B cell (primary cell): ENCODE data around the gene PCDHGB2. TPM values are rescaled to one million over a fixed set of nuclear protein-coding genes. Genes with fewer than 3 reads are reported as not detected.

Experiments
- ATAC-seq: fragments of 200-7000 bp; cut with Tn5 transposase; one replicate; pipeline ENCODE4 v1.10.0; 2021; ENCODE audit warnings: low read depth, mild to moderate bottlenecking, moderate number of reproducible peaks, moderate library complexity
- CTCF ChIA-PET: fragments of 350-600 bp; sonication (Branson Sonifier 250); formaldehyde crosslinking; loops from one replicate; lab custom pipeline; 2021; ENCODE audit warnings: antibody characterized with exemption, inconsistent platforms; lab: Charles Lee
- POLR2A ChIA-PET: fragments of 350-600 bp; sonication (Branson Sonifier 250); formaldehyde crosslinking; loops from one replicate; lab custom pipeline; 2021; ENCODE audit warnings: antibody characterized with exemption; lab: Charles Lee
- DNase-seq: peaks from one replicate; pipeline ENCODE4 v3.0.0; 2013
- H2AFZ ChIP-seq: 2 replicates; pipeline ENCODE4 v1.6.1; 2012; ENCODE audit warnings: mild to moderate bottlenecking, low read depth, low read length; ENCODE audit not compliant: insufficient read depth, poor library complexity, severe bottlenecking
- H3K27ac ChIP-seq, 2 donors: 1 replicate in 1 of 2; 2 replicates in 1 of 2; pipeline ENCODE4 v1.5.1; 2012 to 2013; ENCODE audit warnings: low read length in 2 of 2, mild to moderate bottlenecking in 2 of 2, moderate library complexity in 1 of 2
- H3K27me3 ChIP-seq, 4 experiments: fragments of 200-600 bp in 1 of 4; sonication (generic) in 1 of 4; replicated peaks in 1 of 4; 1 replicate in 2 of 4; 2 replicates in 2 of 4; pipeline versions ENCODE4 v1.6.1 to v1.7.0; 2013 to 2016; ENCODE audit warnings: low read length in 3 of 4, mild to moderate bottlenecking in 2 of 4, mixed read lengths in 1 of 4, moderate library complexity in 1 of 4; ENCODE audit not compliant: insufficient read depth in 4 of 4, control insufficient read depth in 3 of 4; ENCODE audit errors: control extremely low read depth in 1 of 4
- H3K36me3 ChIP-seq, 2 experiments: replicated peaks in 1 of 2; 1 replicate in 1 of 2; 2 replicates in 1 of 2; pipeline versions ENCODE4 v1.6.1 to v1.7.1; 2013; ENCODE audit warnings: low read length in 1 of 2; ENCODE audit not compliant: insufficient read depth in 2 of 2, control insufficient read depth in 1 of 2; ENCODE audit errors: control extremely low read depth in 1 of 2, extremely low read depth in 1 of 2
- H3K4me1 ChIP-seq, 2 donors: fragments of 200-600 bp in 1 of 2; sonication (generic) in 1 of 2; 1 replicate in 1 of 2; 2 replicates in 1 of 2; pipeline versions ENCODE4 v1.5.1 to v1.6.1; 2013 to 2017; ENCODE audit warnings: low read length in 2 of 2; ENCODE audit not compliant: control insufficient read depth in 2 of 2, insufficient read depth in 2 of 2
- H3K4me2 ChIP-seq: replicated peaks from 2 replicates; pipeline ENCODE3; 2012; ENCODE audit warnings: mild to moderate bottlenecking, low read depth, low read length; ENCODE audit not compliant: poor library complexity, severe bottlenecking
- H3K4me3 ChIP-seq, 5 experiments: fragments of 200-600 bp in 1 of 5; sonication (generic) in 1 of 5; 1 replicate in 3 of 5; 2 replicates in 2 of 5; pipeline versions ENCODE4 v1.5.1 to v1.7.0; 2011 to 2016; ENCODE audit warnings: low read length in 4 of 5, mild to moderate bottlenecking in 4 of 5, low read depth in 2 of 5, control low read depth in 1 of 5, moderate library complexity in 1 of 5; ENCODE audit not compliant: insufficient read depth in 1 of 5; ENCODE audit errors: control extremely low read depth in 1 of 5, extremely low read depth in 1 of 5
- H3K79me2 ChIP-seq: fragments of 200-600 bp; sonication (generic); one replicate; pipeline ENCODE4 v1.6.0; 2016; ENCODE audit warnings: low read length; ENCODE audit not compliant: control insufficient read depth, insufficient read depth
- H3K9ac ChIP-seq: fragments of 200-600 bp; sonication (generic); 2 replicates; pipeline ENCODE4 v1.6.1; 2017; ENCODE audit warnings: mild to moderate bottlenecking, low read length, moderate library complexity
- H3K9me3 ChIP-seq, 3 donors: one replicate each; pipeline versions ENCODE4 v1.6.1 to v1.7.1; 2013; ENCODE audit warnings: low read length in 2 of 3; ENCODE audit not compliant: control insufficient read depth in 2 of 3, insufficient read depth in 1 of 3; ENCODE audit errors: control extremely low read depth in 1 of 3
- H4K20me1 ChIP-seq: 2 replicates; pipeline ENCODE4 v1.6.0; 2012; ENCODE audit warnings: mild to moderate bottlenecking, low read length; ENCODE audit not compliant: insufficient read depth, control insufficient read depth, poor library complexity, severe bottlenecking
- H3K27ac Mint-ChIP-seq: one replicate; pipeline ENCODE4 v1.8.0; 2021; ENCODE audit warnings: mixed read lengths
- H3K27me3 Mint-ChIP-seq: one replicate; pipeline ENCODE4 v1.8.0; 2021; ENCODE audit warnings: mixed read lengths
- H3K4me1 Mint-ChIP-seq: one replicate; pipeline ENCODE4 v1.8.0; 2021; ENCODE audit warnings: mixed read lengths
- H3K4me3 Mint-ChIP-seq: one replicate; pipeline ENCODE4 v1.8.0; 2021; ENCODE audit warnings: mixed read lengths
- H3K9me3 Mint-ChIP-seq: one replicate; pipeline ENCODE4 v1.8.0; 2022; ENCODE audit warnings: mixed read lengths; ENCODE audit not compliant: insufficient read depth
- EZH2 ChIP-seq: IDR thresholded peaks from 2 replicates; pipeline ENCODE4 v1.6.1; 2012; ENCODE audit warnings: borderline replicate concordance, low read depth, mild to moderate bottlenecking, moderate library complexity, low read length; ENCODE audit not compliant: insufficient read depth, poor library complexity, severe bottlenecking
- WGBS: methylation state at CpG from one replicate; pipeline ENCODE4 v1.1.5; 2013; ENCODE audit warnings: missing lambda C conversion rate; ENCODE audit not compliant: insufficient coverage; 5-methylcytosine and 5-hydroxymethylcytosine counted together
- intact Hi-C: fragments of 100-400 bp; cut with micrococcal nuclease; formaldehyde crosslinking; loops from one replicate; pipeline ENCODE4 v1.10.0; 2022
- polyA plus RNA-seq: library from polyadenylated mRNA; depleted of rRNA; stranded (reverse); fragments of >200 nt; gene quantifications from 2 replicates; pipeline ENCODE4 v1.2.3, GENCODE V29; 2012
- total RNA-seq, 2 donors: library from RNA; stranded (reverse); fragments of 120-200 nt in 1 of 2; gene quantifications; 1 replicate in 1 of 2; 2 replicates in 1 of 2; pipeline versions ENCODE4 v1.2.3 to v1.2.4, GENCODE V29; 2013 to 2022
- TF ChIP-seq, protein P1 (sequence below): fragments of 200-600 bp; IDR thresholded peaks from one replicate; pipeline ENCODE4 v1.8.0; 2022; ENCODE audit warnings: antibody characterized with exemption, mild to moderate bottlenecking

Gene PCDHGB2
- total and polyA plus RNA-seq, 2 donors (not counting 1 experiment from before 2014, with no cell fraction given) = 0.66 to 3.9 TPM

GRCh38 chr5:141363952-141364660 lies 4.3 kb downstream of the PCDHGB2 start, which contains the start of gene PCDHGA5:
PCDHGA5 (plus strand) TSS chr5:141364162; CDS start chr5:141364331, 169 bp downstream.
- DNase-seq (no peak), ATAC-seq (no peak)
- ChIA-PET POLR2A (no interaction called here), CTCF (interaction anchor here (0.6 to 1.2 kb wide), 2 partner anchors 17 to 200 kb away, joined by 3 read pairs; no protein-coding TSS in a partner anchor)
- TF ChIP-seq EZH2 = no peak
- TF ChIP-seq, protein P1, sequence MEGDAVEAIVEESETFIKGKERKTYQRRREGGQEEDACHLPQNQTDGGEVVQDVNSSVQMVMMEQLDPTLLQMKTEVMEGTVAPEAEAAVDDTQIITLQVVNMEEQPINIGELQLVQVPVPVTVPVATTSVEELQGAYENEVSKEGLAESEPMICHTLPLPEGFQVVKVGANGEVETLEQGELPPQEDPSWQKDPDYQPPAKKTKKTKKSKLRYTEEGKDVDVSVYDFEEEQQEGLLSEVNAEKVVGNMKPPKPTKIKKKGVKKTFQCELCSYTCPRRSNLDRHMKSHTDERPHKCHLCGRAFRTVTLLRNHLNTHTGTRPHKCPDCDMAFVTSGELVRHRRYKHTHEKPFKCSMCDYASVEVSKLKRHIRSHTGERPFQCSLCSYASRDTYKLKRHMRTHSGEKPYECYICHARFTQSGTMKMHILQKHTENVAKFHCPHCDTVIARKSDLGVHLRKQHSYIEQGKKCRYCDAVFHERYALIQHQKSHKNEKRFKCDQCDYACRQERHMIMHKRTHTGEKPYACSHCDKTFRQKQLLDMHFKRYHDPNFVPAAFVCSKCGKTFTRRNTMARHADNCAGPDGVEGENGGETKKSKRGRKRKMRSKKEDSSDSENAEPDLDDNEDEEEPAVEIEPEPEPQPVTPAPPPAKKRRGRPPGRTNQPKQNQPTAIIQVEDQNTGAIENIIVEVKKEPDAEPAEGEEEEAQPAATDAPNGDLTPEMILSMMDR = no peak
- Histone ChIP-seq H3K4me1 (peaks cover 0 to 4% of the 10 kb centered on the region in 2 donors), H3K9ac (no peak within 1 kb of the TSS), H3K27me3 (peaks cover 0 to 64% (median 42%) of the 10 kb centered on the region in 4 experiments), H3K36me3 (no peaks in the 10 kb centered on the region), H3K4me3 (no peak within 1 kb of the TSS), H3K4me2 (no peak within 1 kb of the TSS), H3K79me2 (no peaks in the 10 kb centered on the region), H3K27ac (no peak within 1 kb of the TSS), H4K20me1 (no peaks in the 10 kb centered on the region), H3K9me3 (peaks cover 10 to 57% (median 54%) of the 10 kb centered on the region in 3 donors), H2AFZ (no peak within 1 kb of the TSS)
- peaks cover 9% of the 10 kb centered on the region for H3K4me1 Mint-ChIP-seq
- 33% methylated on average over 32 of the region's 34 CpGs for WGBS
- peaks cover 63% of the 10 kb centered on the region for H3K27me3 Mint-ChIP-seq
- no peak within 1 kb of the TSS for H3K27ac Mint-ChIP-seq
- no peak within 1 kb of the TSS for H3K4me3 Mint-ChIP-seq
- peaks cover 6% of the 10 kb centered on the region for H3K9me3 Mint-ChIP-seq
- intact Hi-C loops = no loop called here
